ENCODE measurements around the gene NPAS3. TPM values are rescaled to one million over a fixed set of nuclear protein-coding genes. Genes with fewer than 3 reads are reported as not detected.

The NPAS3 gene
- total and polyA plus RNA-seq, 2 of the 8 experiments (the other 6 are each of a cell fraction or from before 2014, with no cell fraction given) = 0.11 to 0.60 TPM

- ChIA-PET CTCF (ENCODE audit: partially characterized antibody) (no interaction called here), POLR2A (ENCODE audit: partially characterized antibody) (no interaction called here)
- Histone ChIP-seq H3K79me2 (ENCODE audit: control insufficient read depth in 1 of 2, insufficient read depth in 2 of 2, low read length in 2 of 2) (no peaks in the 10 kb centered on the region), H4K8ac (ENCODE audit: extremely low read depth, insufficient read depth, low read length) (no peak overlapping the region), H3K27ac (ENCODE audit: low read depth, low read length) (peak overlapping the region; percentile 11; the same call in 1 of the 2 replicates), H3K4me2 (ENCODE audit: insufficient read depth in 1 of 2, low read depth in 2 of 2, low read length in 2 of 2) (peak overlapping the region; percentile 63 to 73), H4K91ac (replicated peaks; ENCODE audit: insufficient read length, low read length) (no peak overlapping the region), H3K4me1 (replicated peaks in 1 of 4; ENCODE audit: control insufficient read depth in 3 of 4, insufficient read depth in 4 of 4, low read length in 3 of 4) (peaks cover 0 to 14% (median 7%) of the 10 kb centered on the region in 4 experiments; a peak in 3 of 7 replicates), H2BK15ac (ENCODE audit: low read length) (no peak overlapping the region), H2BK12ac (ENCODE audit: low read depth, low read length) (no peak overlapping the region; the same call in 1 of the 2 replicates), H2BK5ac (ENCODE audit: low read depth, low read length) (no peak overlapping the region), H2BK120ac (replicated peaks; ENCODE audit: low read depth, low read length) (no peak overlapping the region), H3K4me3 (ENCODE audit: extremely low read depth in 1 of 4, insufficient read depth in 2 of 4, low read depth in 3 of 4, low read length in 4 of 4) (peak overlapping the region in 1 of 4 experiments; percentile 50; a peak in 3 of 8 replicates), H3K4ac (replicated peaks; ENCODE audit: insufficient read length, low read depth, low read length) (no peak overlapping the region), H4K5ac (ENCODE audit: insufficient read length, low read depth, low read length) (no peak overlapping the region), H2AK5ac (ENCODE audit: low read depth, low read length) (no peak overlapping the region), H3K79me1 (ENCODE audit: low read depth, low read length) (no peaks in the 10 kb centered on the region), H3K9ac (replicated peaks in 1 of 4; ENCODE audit: extremely low read depth in 1 of 4, low read depth in 3 of 4, low read length in 3 of 4) (peak overlapping the region in 1 of 4 experiments; percentile 6; a peak in 2 of 7 replicates), H2AFZ (ENCODE audit: low read length) (no peak overlapping the region), H3K56ac (replicated peaks; ENCODE audit: insufficient read length, low read depth, low read length) (peak overlapping the region; percentile 22), H3K27me3 (replicated peaks in 1 of 4; ENCODE audit: control insufficient read depth in 3 of 4, extremely low read depth in 1 of 4, insufficient read depth in 3 of 4, low read length in 3 of 4) (no peaks in the 10 kb centered on the region), H3K36me3 (ENCODE audit: control insufficient read depth in 2 of 4, insufficient read depth in 4 of 4, low read length in 3 of 4) (no peaks in the 10 kb centered on the region), H3K23me2 (ENCODE audit: low read depth, low read length) (no peaks in the 10 kb centered on the region), H3K14ac (ENCODE audit: insufficient read length) (no peak overlapping the region), H3K18ac (ENCODE audit: extremely low read depth, low read length) (no peak overlapping the region; the same call in 1 of the 2 replicates), H3K23ac (ENCODE audit: insufficient read length) (no peak overlapping the region), H2BK20ac (ENCODE audit: low read length) (no peak overlapping the region), H4K20me1 (replicated peaks in 1 of 2; ENCODE audit: control insufficient read depth in 1 of 2, insufficient read depth in 2 of 2, low read length in 2 of 2) (no peaks in the 10 kb centered on the region), H3K9me3 (ENCODE audit: insufficient read depth in 2 of 2, low read depth in 1 of 2, low read length in 1 of 2) (no peaks in the 10 kb centered on the region)
- 6% methylated on average over 6 of the region's 6 CpGs; no CpG with 5 or more reads in 1 of the 2 experiments for WGBS, 2 experiments (ENCODE audit: extremely low coverage in 1 of 2, insufficient coverage in 1 of 2, insufficient read length in 1 of 2, insufficient replicate concordance in 2 of 2, low coverage in 1 of 2, low lambda C conversion rate in 2 of 2, missing lambda C conversion rate in 1 of 2)
- DNase-seq (ENCODE audit: low read depth in 1 of 2, low spot score in 2 of 2) (no peak), FAIRE-seq (peak; percentile 45)
- TF ChIP-seq RFX5 (IDR thresholded peaks at IDR 0.05; ENCODE audit: borderline replicate concordance, low read depth, low read length) = no peak
- peak; percentile 33 to 70; a peak in 1 of 4 replicates for TF ChIP-seq HDAC2 (IDR thresholded peaks at IDR 0.05; ENCODE audit: borderline replicate concordance in 1 of 2, low read depth in 2 of 2, low read length in 2 of 2)
- no peak for TF ChIP-seq CHD2 (IDR thresholded peaks at IDR 0.05; ENCODE audit: low read length)
- TF ChIP-seq TCF12 (IDR thresholded peaks at IDR 0.05; ENCODE audit: low read depth, low read length) = no peak
- no peak for TF ChIP-seq TBP (IDR thresholded peaks at IDR 0.05; ENCODE audit: low read depth, low read length)
- no peak for TF ChIP-seq MAFK (IDR thresholded peaks at IDR 0.05; ENCODE audit: low read depth, low read length)
- no peak for TF ChIP-seq POLR2AphosphoS5 (IDR thresholded peaks at IDR 0.05; ENCODE audit: low read depth, low read length)
- no peak for TF ChIP-seq SIN3A (conservative IDR thresholded peaks at IDR 0.05 in 1 of 2, IDR thresholded peaks at IDR 0.05 in 1 of 2; ENCODE audit: low read depth in 1 of 2, low read length in 2 of 2)
- TF ChIP-seq TAF7 (optimal IDR thresholded peaks at IDR 0.05; ENCODE audit: borderline replicate concordance, low read depth, low read length) = no peak
- no peak for TF ChIP-seq CBX5 (IDR thresholded peaks at IDR 0.05; ENCODE audit: low read depth, low read length)
- TF ChIP-seq BRCA1 (IDR thresholded peaks at IDR 0.05; ENCODE audit: low read depth, low read length) = no peak
These were observed 703.4 kb downstream of the NPAS3 start for GRCh38 chr14:33642080-33642479.

Measured in H1 (cell line).